ENCODE data around the gene GFRA1. TPM values are rescaled to one million over a fixed set of nuclear protein-coding genes. Genes with fewer than 3 reads are reported as not detected.

The GFRA1 gene
- total and polyA plus RNA-seq, 2 of the 8 experiments (the other 6 are each of a cell fraction or from before 2014, with no cell fraction given) = 1.1 to 2.0 TPM

DNA sequence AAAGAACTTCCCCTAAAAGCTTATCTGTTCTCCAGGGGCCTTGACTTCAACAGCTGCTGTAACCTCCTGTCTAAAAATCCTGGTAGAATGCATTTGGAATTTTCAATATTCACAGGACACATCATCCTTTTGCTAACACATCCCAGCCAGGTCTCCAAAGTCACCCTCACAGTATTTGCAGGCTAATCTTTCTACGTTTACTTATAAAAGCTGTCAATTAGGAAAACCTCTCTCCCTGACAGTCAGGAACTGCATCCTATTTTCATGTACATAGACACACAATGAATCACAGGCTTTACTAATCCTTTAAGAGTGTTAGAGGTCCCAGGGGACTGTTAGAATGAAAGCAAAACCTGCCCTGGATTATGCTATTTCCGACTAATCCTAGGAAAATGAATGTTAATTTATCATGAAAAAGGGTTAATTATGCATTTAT lies 102.2 kb downstream of the GFRA1 start:
- Histone ChIP-seq H2AK5ac (ENCODE audit: low read depth, low read length) (no peak overlapping the region), H2BK120ac (replicated peaks; ENCODE audit: low read depth, low read length) (no peak overlapping the region), H3K4me3 (ENCODE audit: extremely low read depth in 1 of 4, insufficient read depth in 2 of 4, low read depth in 3 of 4, low read length in 4 of 4) (no peak overlapping the region), H3K14ac (ENCODE audit: insufficient read length) (no peak overlapping the region), H3K56ac (replicated peaks; ENCODE audit: insufficient read length, low read depth, low read length) (no peak overlapping the region), H2AFZ (ENCODE audit: low read length) (no peak overlapping the region), H3K79me1 (ENCODE audit: low read depth, low read length) (no peaks in the 10 kb centered on the region), H3K23me2 (ENCODE audit: low read depth, low read length) (no peaks in the 10 kb centered on the region), H2BK12ac (ENCODE audit: low read depth, low read length) (no peak overlapping the region), H2BK15ac (ENCODE audit: low read length) (no peak overlapping the region), H4K20me1 (replicated peaks in 1 of 2; ENCODE audit: control insufficient read depth in 1 of 2, insufficient read depth in 2 of 2, low read length in 2 of 2) (no peaks in the 10 kb centered on the region), H2BK20ac (ENCODE audit: low read length) (no peak overlapping the region), H3K79me2 (ENCODE audit: control insufficient read depth in 1 of 2, insufficient read depth in 2 of 2, low read length in 2 of 2) (no peaks in the 10 kb centered on the region), H3K4me1 (replicated peaks in 1 of 4; ENCODE audit: control insufficient read depth in 3 of 4, insufficient read depth in 4 of 4, low read length in 3 of 4) (peaks cover 0 to 3% (median under 1%) of the 10 kb centered on the region in 4 experiments; a peak in 2 of 7 replicates), H4K5ac (ENCODE audit: insufficient read length, low read depth, low read length) (no peak overlapping the region), H4K91ac (replicated peaks; ENCODE audit: insufficient read length, low read length) (no peak overlapping the region), H3K36me3 (ENCODE audit: control insufficient read depth in 2 of 4, insufficient read depth in 4 of 4, low read length in 3 of 4) (no peaks in the 10 kb centered on the region), H3K4me2 (ENCODE audit: insufficient read depth in 1 of 2, low read depth in 2 of 2, low read length in 2 of 2) (no peak overlapping the region), H3K27ac (ENCODE audit: low read depth, low read length) (no peak overlapping the region), H4K8ac (ENCODE audit: extremely low read depth, insufficient read depth, low read length) (no peak overlapping the region), H3K4ac (replicated peaks; ENCODE audit: insufficient read length, low read depth, low read length) (no peak overlapping the region), H2BK5ac (ENCODE audit: low read depth, low read length) (no peak overlapping the region), H3K23ac (ENCODE audit: insufficient read length) (no peak overlapping the region), H3K9ac (replicated peaks in 1 of 4; ENCODE audit: extremely low read depth in 1 of 4, low read depth in 3 of 4, low read length in 3 of 4) (no peak overlapping the region), H3K27me3 (replicated peaks in 1 of 4; ENCODE audit: control insufficient read depth in 3 of 4, extremely low read depth in 1 of 4, insufficient read depth in 3 of 4, low read length in 3 of 4) (no peaks in the 10 kb centered on the region), H3K18ac (ENCODE audit: extremely low read depth, low read length) (no peak overlapping the region), H3K9me3 (ENCODE audit: insufficient read depth in 2 of 2, low read depth in 1 of 2, low read length in 1 of 2) (no peaks in the 10 kb centered on the region; a peak in 2 of 4 replicates)
- TF ChIP-seq CREB1 (IDR thresholded peaks at IDR 0.05) = no peak
- TF ChIP-seq RAD21 (IDR thresholded peaks at IDR 0.05 in 1 of 2, conservative IDR thresholded peaks at IDR 0.05 in 1 of 2; ENCODE audit: low read depth in 2 of 2, low read length in 2 of 2) = no peak
- TF ChIP-seq CBX5 (IDR thresholded peaks at IDR 0.05; ENCODE audit: low read depth, low read length) = no peak
- TF ChIP-seq YY1 (IDR thresholded peaks at IDR 0.05; ENCODE audit: low read depth, low read length) = no peak
- TF ChIP-seq JUN (IDR thresholded peaks at IDR 0.05; ENCODE audit: low read depth, low read length) = no peak
- no peak for TF ChIP-seq HDAC6 (IDR thresholded peaks at IDR 0.05; ENCODE audit: low read depth, low read length)
- no peak for TF ChIP-seq SRF (IDR thresholded peaks at IDR 0.05; ENCODE audit: low read depth, low read length)
- no peak for TF ChIP-seq EGR1 (IDR thresholded peaks at IDR 0.05; ENCODE audit: borderline replicate concordance, low read depth, low read length)
- TF ChIP-seq GABPA (IDR thresholded peaks at IDR 0.05; ENCODE audit: borderline replicate concordance, insufficient read depth, low read length) = no peak
- TF ChIP-seq CHD2 (IDR thresholded peaks at IDR 0.05; ENCODE audit: low read length) = no peak
- TF ChIP-seq TEAD4 (IDR thresholded peaks at IDR 0.05; ENCODE audit: low read depth, low read length) = no peak
- FAIRE-seq (no peak), DNase-seq (ENCODE audit: low read depth in 1 of 2, low spot score in 2 of 2) (no peak)
- ChIA-PET POLR2A (ENCODE audit: partially characterized antibody) (no interaction called here), CTCF (ENCODE audit: partially characterized antibody) (no interaction called here)
- WGBS, 2 experiments (ENCODE audit: extremely low coverage in 1 of 2, insufficient coverage in 1 of 2, insufficient read length in 1 of 2, insufficient replicate concordance in 2 of 2, low coverage in 1 of 2, low lambda C conversion rate in 2 of 2, missing lambda C conversion rate in 1 of 2) = 35% methylated on average over 2 of the region's 2 CpGs; no CpG with 5 or more reads in 1 of the 2 experiments
